ENCODE data around the gene NUB1. TPM values are rescaled to one million over a fixed set of nuclear protein-coding genes. Genes with fewer than 3 reads are reported as not detected.

Gene NUB1
- polyA plus RNA-seq, 1 experiment, result 44.5 TPM

- H3K4me3 ChIP-seq (ENCODE audit: low read depth, low read length), result no peak overlapping the region
- no peak for DNase-seq (ENCODE audit: low read depth)
- ChIA-PET CTCF (interaction anchor here (1.0 to 3.7 kb wide), 3 partner anchors 8 to 87 kb away, joined by 3 to 20 read pairs (median 17); no protein-coding TSS in a partner anchor), POLR2A (no interaction called here)
- H3K27me3 ChIP-seq (ENCODE audit: control insufficient read depth, insufficient read depth, low read length), result no peaks in the 10 kb centered on the region
- no peak for TF ChIP-seq CTCF (IDR thresholded peaks at IDR 0.05; ENCODE audit: insufficient read depth, low read depth, low read length)
- peaks cover 8% of the 10 kb centered on the region for H3K36me3 ChIP-seq (ENCODE audit: control insufficient read depth, insufficient read depth, low read length)
Measured at GRCh38 chr7:151361193-151361959, 19.8 kb downstream of the NUB1 start.

GRCh38 chr7:151363182-151363581, 21.6 kb downstream of the NUB1 start:
- ChIA-PET CTCF (interaction anchor here (2.8 to 3.7 kb wide), 2 partner anchors 12 to 85 kb away, joined by 17 to 20 read pairs; no protein-coding TSS in a partner anchor), POLR2A (no interaction called here)
- no peak for DNase-seq (ENCODE audit: low read depth)
- peaks cover 7% of the 10 kb centered on the region for H3K36me3 ChIP-seq (ENCODE audit: control insufficient read depth, insufficient read depth, low read length)
- no peak for TF ChIP-seq CTCF (IDR thresholded peaks at IDR 0.05; ENCODE audit: insufficient read depth, low read depth, low read length)
- H3K27me3 ChIP-seq (ENCODE audit: control insufficient read depth, insufficient read depth, low read length), result no peaks in the 10 kb centered on the region
- no peak overlapping the region for H3K4me3 ChIP-seq (ENCODE audit: low read depth, low read length)

GRCh38 chr7:151366166-151366879, 24.7 kb downstream of the NUB1 start:
- CTCF ChIA-PET, result interaction anchor here (0.6 to 7.0 kb wide), 20 partner anchors 9 to 1599 kb away, joined by 3 to 148 read pairs (median 4); partner anchors contain the start of gene NUB1
- TF ChIP-seq CTCF (IDR thresholded peaks at IDR 0.05; ENCODE audit: insufficient read depth, low read depth, low read length), result no peak
- H3K27me3 ChIP-seq (ENCODE audit: control insufficient read depth, insufficient read depth, low read length), result no peaks in the 10 kb centered on the region
- peaks cover 8% of the 10 kb centered on the region for H3K36me3 ChIP-seq (ENCODE audit: control insufficient read depth, insufficient read depth, low read length)
- no peak for DNase-seq (ENCODE audit: low read depth)
- POLR2A ChIA-PET, result no interaction called here
- H3K4me3 ChIP-seq (ENCODE audit: low read depth, low read length), result no peak overlapping the region

GRCh38 chr7:151366880-151367222, 25.2 kb downstream of the NUB1 start:
- no peak for TF ChIP-seq CTCF (IDR thresholded peaks at IDR 0.05; ENCODE audit: insufficient read depth, low read depth, low read length)
- no peaks in the 10 kb centered on the region for H3K27me3 ChIP-seq (ENCODE audit: control insufficient read depth, insufficient read depth, low read length)
- POLR2A ChIA-PET, result no interaction called here
- CTCF ChIA-PET, result interaction anchor here (0.5 to 7.0 kb wide), 23 partner anchors 9 to 1598 kb away, joined by 3 to 148 read pairs (median 4); partner anchors contain the start of gene NUB1
- H3K4me3 ChIP-seq (ENCODE audit: low read depth, low read length), result no peak overlapping the region
- H3K36me3 ChIP-seq (ENCODE audit: control insufficient read depth, insufficient read depth, low read length), result peaks cover 9% of the 10 kb centered on the region
- DNase-seq (ENCODE audit: low read depth), result peak; percentile 70

GRCh38 chr7:151367284-151367683, 25.7 kb downstream of the NUB1 start:
- no peak for DNase-seq (ENCODE audit: low read depth)
- CTCF ChIA-PET, result interaction anchor here (0.5 to 7.0 kb wide), 17 partner anchors 8 to 393 kb away, joined by 3 to 148 read pairs (median 5); partner anchors contain the start of gene NUB1
- TF ChIP-seq CTCF (IDR thresholded peaks at IDR 0.05; ENCODE audit: insufficient read depth, low read depth, low read length), result no peak
- POLR2A ChIA-PET, result no interaction called here
- Histone ChIP-seq H3K36me3 (ENCODE audit: control insufficient read depth, insufficient read depth, low read length) (peaks cover 9% of the 10 kb centered on the region), H3K4me3 (ENCODE audit: low read depth, low read length) (no peak overlapping the region), H3K27me3 (ENCODE audit: control insufficient read depth, insufficient read depth, low read length) (no peaks in the 10 kb centered on the region)
